HepG2 (cell line): ENCODE results near the gene HDAC5. TPM values are rescaled to one million over a fixed set of nuclear protein-coding genes. Genes with fewer than 3 reads are reported as not detected.

Experiments
- ATAC-seq: fragments of 200-7000 bp; cut with Tn5 transposase; 3 replicates; pipeline ENCODE4 v1.9.1; 2020; ENCODE audit warnings: mild to moderate bottlenecking, moderate library complexity
- BruUV-seq: library from RNA; stranded (reverse); fragments of 400-500 nt; replicated peaks from 2 replicates; lab custom pipeline; 2021; lab: Mats Ljungman, UMichigan
- CTCF ChIA-PET: fragments of 300-600 bp; formaldehyde crosslinking; extraction: SDS; loops from one replicate; lab custom pipeline; 2021; ENCODE audit warnings: low total read pairs, inconsistent platforms, low intra/inter-chr PET ratio; lab: Yijun Ruan, JAX
- POLR2A ChIA-PET: fragments of 350-600 bp; sonication (Branson Sonifier 250); formaldehyde crosslinking; loops from one replicate; lab custom pipeline; 2020; ENCODE audit warnings: antibody characterized with exemption, inconsistent platforms; lab: Yijun Ruan, JAX
- DNase-seq: peaks from one replicate; pipeline ENCODE4 v3.0.0-alpha.2; 2015; ENCODE audit warnings: low spot score
- FAIRE-seq: peaks from 3 replicates; lab custom pipeline; 2011; peaks lifted over from hg19 to GRCh38; lab: Jason Lieb, UNC
- H2AFZ ChIP-seq: one replicate; pipeline ENCODE4 v1.6.1; 2011; ENCODE audit warnings: low read length, inconsistent platforms
- H3K27ac ChIP-seq: fragments of 300-600 bp; 3 replicates; pipeline ENCODE4 v1.8.0; 2011; ENCODE audit warnings: mixed run types, mild to moderate bottlenecking, mixed read lengths, low read length, inconsistent platforms; ENCODE audit not compliant: insufficient read depth; ENCODE audit errors: extremely low read length
- H3K27me3 ChIP-seq, 2 experiments: fragments of 200-600 bp in 1 of 2; 2 replicates in 1 of 2; 3 replicates in 1 of 2; pipeline versions ENCODE4 v1.6.0 to v1.8.0; 2011; ENCODE audit warnings: low read length in 2 of 2, mild to moderate bottlenecking in 2 of 2, moderate library complexity in 2 of 2, inconsistent platforms in 1 of 2; ENCODE audit not compliant: insufficient read depth in 2 of 2, control insufficient read depth in 1 of 2
- H3K36me3 ChIP-seq, 2 experiments: fragments of 200-600 bp in 1 of 2; replicated peaks in 1 of 2; 2 replicates in 1 of 2; 3 replicates in 1 of 2; pipeline versions ENCODE4 v1.5.1 to v1.8.0; 2011; ENCODE audit warnings: low read length in 2 of 2, inconsistent platforms in 1 of 2; ENCODE audit not compliant: insufficient read depth in 2 of 2, control insufficient read depth in 1 of 2
- H3K4me1 ChIP-seq: 2 replicates; pipeline ENCODE4 v1.5.1; 2012; ENCODE audit warnings: low read length, inconsistent platforms; ENCODE audit not compliant: insufficient read depth
- H3K4me2 ChIP-seq: 2 replicates; pipeline ENCODE4 v1.6.0; 2011; ENCODE audit warnings: low read depth, low read length, inconsistent platforms
- H3K4me3 ChIP-seq, 3 experiments: fragments of 200-600 bp in 1 of 3; sonication (generic), shearing (Covaris generic) in 1 of 3; replicated peaks in 1 of 3; 2 replicates each; pipeline ENCODE4 v1.5.1; 2011 to 2016; ENCODE audit warnings: low read length in 3 of 3, inconsistent platforms in 2 of 3, low read depth in 2 of 3, mild to moderate bottlenecking in 2 of 3, control low read depth in 1 of 3, mixed read lengths in 1 of 3; ENCODE audit not compliant: insufficient read depth in 1 of 3
- H3K79me2 ChIP-seq: one replicate; pipeline ENCODE4 v1.6.1; 2011; ENCODE audit warnings: low read length, inconsistent platforms; ENCODE audit not compliant: insufficient read depth
- H3K9ac ChIP-seq: 2 replicates; pipeline ENCODE4 v1.6.0; 2011; ENCODE audit warnings: mild to moderate bottlenecking, low read depth, low read length, inconsistent platforms; ENCODE audit not compliant: insufficient read depth
- H3K9me3 ChIP-seq: 2 replicates; pipeline ENCODE4 v1.5.1; 2012; ENCODE audit warnings: mild to moderate bottlenecking, low read length
- H4K20me1 ChIP-seq: 2 replicates; pipeline ENCODE4 v1.6.0; 2011; ENCODE audit warnings: inconsistent platforms, mild to moderate bottlenecking, low read length, moderate library complexity; ENCODE audit not compliant: insufficient read depth
- CAMTA2 ChIP-seq: sonication (generic); formaldehyde crosslinking; IDR thresholded peaks from 2 replicates; pipeline ENCODE4 v1.4.0; 2020; ENCODE audit warnings: mild to moderate bottlenecking, missing genetic modification reagents, borderline replicate concordance
- FOXK2 ChIP-seq: fragments of 450-650 bp; IDR thresholded peaks from 2 replicates; pipeline ENCODE4 v1.6.1; 2016
- HCFC1 ChIP-seq: fragments of 150-350 bp; IDR thresholded peaks from 2 replicates; pipeline ENCODE4 v1.6.1; 2014; ENCODE audit warnings: low read depth, low read length
- KDM5B ChIP-seq: sonication (generic); formaldehyde crosslinking; IDR thresholded peaks from 2 replicates; pipeline ENCODE4 v1.4.0; 2020; ENCODE audit warnings: missing genetic modification reagents, mild to moderate bottlenecking, borderline replicate concordance
- NR0B2 ChIP-seq: sonication (generic); formaldehyde crosslinking; IDR thresholded peaks from 2 replicates; pipeline ENCODE4 v1.4.0; 2020; ENCODE audit warnings: mild to moderate bottlenecking, missing genetic modification reagents
- PCBP1 ChIP-seq: fragments of 200-400 bp; formaldehyde crosslinking; IDR thresholded peaks from 2 replicates; pipeline ENCODE4 v1.6.1; 2017; ENCODE audit warnings: mild to moderate bottlenecking, low read depth, low read length, borderline replicate concordance
- PRPF4 ChIP-seq: fragments of 200-400 bp; formaldehyde crosslinking; IDR thresholded peaks from 2 replicates; pipeline ENCODE4 v1.6.1; 2016; ENCODE audit warnings: low read length, low read depth; ENCODE audit not compliant: poor library complexity, severe bottlenecking
- SNAPC2 ChIP-seq: sonication (generic); formaldehyde crosslinking; IDR thresholded peaks from 2 replicates; pipeline ENCODE4 v1.8.1; 2022; ENCODE audit warnings: mild to moderate bottlenecking, missing genetic modification reagents
- TCF7 ChIP-seq: sonication (generic); IDR thresholded peaks from 2 replicates; pipeline ENCODE4 v1.6.1; 2016; ENCODE audit warnings: antibody characterized with exemption, low read depth
- TERF1 ChIP-seq: sonication (generic); formaldehyde crosslinking; IDR thresholded peaks from 2 replicates; pipeline ENCODE4 v1.8.0; 2022; ENCODE audit warnings: mild to moderate bottlenecking, missing genetic modification reagents, moderate library complexity
- ZBTB46 ChIP-seq: sonication (generic); formaldehyde crosslinking; IDR thresholded peaks from 2 replicates; pipeline ENCODE4 v1.4.0; 2020; ENCODE audit warnings: mild to moderate bottlenecking, missing genetic modification reagents, borderline replicate concordance
- ZNF12 ChIP-seq: sonication (generic); formaldehyde crosslinking; IDR thresholded peaks from 2 replicates; pipeline ENCODE4 v1.5.0; 2020; ENCODE audit warnings: missing genetic modification reagents
- ZNF616 ChIP-seq: sonication (generic); formaldehyde crosslinking; IDR thresholded peaks from 2 replicates; pipeline ENCODE4 v1.5.0; 2020; ENCODE audit warnings: low read depth, mild to moderate bottlenecking, missing genetic modification reagents
- ZNF746 ChIP-seq: sonication (generic); formaldehyde crosslinking; IDR thresholded peaks from 2 replicates; pipeline ENCODE4 v1.8.0; 2022; ENCODE audit warnings: mild to moderate bottlenecking, missing genetic modification reagents
- WGBS: methylation state at CpG from one replicate; pipeline ENCODE4 v1.1.6; 2017; ENCODE audit warnings: low lambda C conversion rate; 5-methylcytosine and 5-hydroxymethylcytosine counted together
- in situ Hi-C: cut with HindIII; loops from 2 replicates; pipeline ENCODE4 v1.10.0; 2017; ENCODE audit warnings: low pct_unique_long_range_greater_than_20kb; ENCODE audit not compliant: extremely low pct_ligation_motif_present
- intact Hi-C: fragments of 100-400 bp; cut with micrococcal nuclease; formaldehyde crosslinking; loops from one replicate; pipeline ENCODE4 v1.10.0; 2022; ENCODE audit not compliant: unreplicated experiment
- polyA plus RNA-seq, 8 experiments: library from polyadenylated mRNA; depleted of rRNA in 3 of 8; stranded (reverse) in 7 of 8; unstranded in 1 of 8; fragments of >200 nt; fragmentation: Illumina TruSeq in 4 of 8; extraction: Trizol in 4 of 8; gene quantifications; 2 replicates each; pipeline versions ENCODE4 v1.2.1 to v1.2.3, GENCODE V29; 2011 to 2016; ENCODE audit warnings: low read depth in 4 of 8, missing spikeins in 1 of 8, mixed read lengths in 1 of 8; ENCODE audit not compliant: insufficient read depth in 1 of 8
- total RNA-seq, 5 experiments: library from RNA; depleted of rRNA; stranded (reverse); fragments of >200 nt; fragmentation: Illumina TruSeq; extraction: Trizol; gene quantifications; 2 replicates each; pipeline ENCODE4 v1.2.3, GENCODE V29; 2016; ENCODE audit warnings: low read depth in 1 of 5
- TF ChIP-seq, protein P1 (sequence below): IDR thresholded peaks from 2 replicates; pipeline ENCODE4 v1.6.1; 2016; ENCODE audit warnings: missing genetic modification reagents, missing compliant biosample characterization

HDAC5 gene
- total and polyA plus RNA-seq, 2 of the 13 experiments (the other 11 are each of a cell fraction or from before 2014, with no cell fraction given), result 46.4 to 85.4 TPM

- TF ChIP-seq PRPF4 (peak; percentile 63), FOXK2 (no peak; the same call in 1 of the 2 replicates), SNAPC2 (CRISPR knock-in tag) (peak; percentile 47; the same call in 1 of the 2 replicates), HCFC1 (0 out of 2 replicates have a peak, but pooled peaks have one; percentile 13), ZNF12 (peak; percentile 37; the same call in 1 of the 2 replicates)
Observed at GRCh38 chr17:44095647-44096496, 27.6 kb downstream of the HDAC5 start (continued).

DNA sequence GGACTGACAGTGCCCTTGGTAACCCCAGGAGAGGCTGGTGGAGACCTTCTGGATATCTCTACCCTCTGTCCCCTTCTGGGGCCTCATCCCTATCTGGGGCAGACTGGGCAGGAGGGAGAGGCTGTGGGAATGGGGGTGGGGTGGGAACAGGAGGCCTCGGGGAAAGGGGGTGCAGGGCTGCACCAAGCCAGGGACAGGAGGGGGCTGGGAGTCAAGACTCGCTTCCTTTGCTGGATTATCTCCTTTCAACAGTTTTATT is 28.1 kb downstream of the HDAC5 start:
- POLR2A ChIA-PET, result interaction anchor here (0.7 to 3.1 kb wide), 7 partner anchors 8 to 91 kb away, joined by 4 to 23 read pairs (median 9); partner anchors contain the start of genes G6PC3, HDAC5, LSM12 and TMUB2
- ATAC-seq, result no peak; the same call in 2 of the 3 replicates
- TF ChIP-seq PCBP1 (0 out of 2 replicates have a peak, but pooled peaks have one; percentile 47), KDM5B (CRISPR knock-in tag) (0 out of 2 replicates have a peak, but pooled peaks have one; percentile 6), TERF1 (CRISPR knock-in tag) (no peak), ZNF616 (CRISPR knock-in tag) (no peak), NR0B2 (no peak), CAMTA2 (CRISPR knock-in tag) (0 out of 2 replicates have a peak, but pooled peaks have one; percentile 38), ZNF746 (no peak), TCF7 (no peak), ZBTB46 (CRISPR knock-in tag) (0 out of 2 replicates have a peak, but pooled peaks have one; percentile 50)
- TF ChIP-seq, protein P1, sequence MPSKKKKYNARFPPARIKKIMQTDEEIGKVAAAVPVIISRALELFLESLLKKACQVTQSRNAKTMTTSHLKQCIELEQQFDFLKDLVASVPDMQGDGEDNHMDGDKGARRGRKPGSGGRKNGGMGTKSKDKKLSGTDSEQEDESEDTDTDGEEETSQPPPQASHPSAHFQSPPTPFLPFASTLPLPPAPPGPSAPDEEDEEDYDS (CRISPR knock-in tag), result 0 out of 2 replicates have a peak, but pooled peaks have one; percentile 3
- TF ChIP-seq, all 625 proteins: peak for 5
- intact Hi-C loops, result no loop called here
- FAIRE-seq (no peak), DNase-seq (no peak)
- Histone ChIP-seq H3K9me3 (no peaks in the 10 kb centered on the region), H3K27ac (peak overlapping the region; percentile 94), H4K20me1 (peaks cover 7% of the 10 kb centered on the region; the same call in 1 of the 2 replicates), H2AFZ (no peak overlapping the region), H3K79me2 (peaks cover 13% of the 10 kb centered on the region), H3K36me3 (peaks cover 15 to 25% of the 10 kb centered on the region in 2 experiments), H3K4me2 (peak overlapping the region; percentile 87), H3K27me3 (no peaks in the 10 kb centered on the region), H3K4me3 (no peak overlapping the region; a peak in 1 of 6 replicates), H3K9ac (peak overlapping the region; percentile 80), H3K4me1 (peaks cover 47% of the 10 kb centered on the region)
- CTCF ChIA-PET, result interaction anchor here (1.0 to 2.4 kb wide), 3 partner anchors 11 to 20 kb away, joined by 3 to 17 read pairs (median 3); no protein-coding TSS in a partner anchor
- BruUV-seq, result no TSS peak
- in situ Hi-C loops, result no loop called here
- WGBS, result 52% methylated on average over 2 of the region's 2 CpGs
